GM19023 (cell line): Measurements from ENCODE around the gene ZNF512.
"Not testable (repeated sequence)": the region's sequence is repeated elsewhere in the genome, so short reads cannot be mapped to it uniquely, and the experiment has no call there.

ENCODE experiments used
- ATAC-seq: cut with Tn5 transposase; IDR thresholded peaks from one replicate; pipeline ENCODE4 v1.9.1; 2021; ENCODE audit warnings: mild to moderate bottlenecking, moderate library complexity; ENCODE audit not compliant: unreplicated experiment

The ZNF512 gene

DNA sequence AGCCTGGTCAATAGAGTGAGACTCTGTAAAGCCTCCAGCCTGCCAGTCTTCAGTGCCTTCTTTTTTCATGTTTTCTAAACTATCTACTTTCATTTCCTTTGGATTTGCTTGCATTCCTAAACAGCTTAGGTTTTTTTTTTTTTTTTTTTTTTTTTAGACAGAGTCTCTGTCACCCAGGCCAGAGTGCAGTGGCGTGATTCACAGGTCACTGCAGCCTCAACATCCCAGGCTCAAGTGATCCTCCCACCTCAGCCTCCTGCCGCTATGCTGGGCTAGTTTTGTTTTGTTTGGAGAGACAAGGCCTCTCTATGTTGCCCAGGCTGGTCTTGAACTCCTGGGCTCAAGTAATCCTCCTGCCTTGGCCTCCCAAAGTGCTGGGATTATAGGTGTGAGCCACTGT lies 47.4 kb downstream of the ZNF512 start:
- not testable (repeated sequence) for ATAC-seq

GRCh38 chr2:27634291-27634690 lies 51.4 kb downstream of the ZNF512 start:
- no peak for ATAC-seq

GRCh38 chr2:27636766-27637165 lies 53.9 kb downstream of the ZNF512 start:
- ATAC-seq = no peak

DNA sequence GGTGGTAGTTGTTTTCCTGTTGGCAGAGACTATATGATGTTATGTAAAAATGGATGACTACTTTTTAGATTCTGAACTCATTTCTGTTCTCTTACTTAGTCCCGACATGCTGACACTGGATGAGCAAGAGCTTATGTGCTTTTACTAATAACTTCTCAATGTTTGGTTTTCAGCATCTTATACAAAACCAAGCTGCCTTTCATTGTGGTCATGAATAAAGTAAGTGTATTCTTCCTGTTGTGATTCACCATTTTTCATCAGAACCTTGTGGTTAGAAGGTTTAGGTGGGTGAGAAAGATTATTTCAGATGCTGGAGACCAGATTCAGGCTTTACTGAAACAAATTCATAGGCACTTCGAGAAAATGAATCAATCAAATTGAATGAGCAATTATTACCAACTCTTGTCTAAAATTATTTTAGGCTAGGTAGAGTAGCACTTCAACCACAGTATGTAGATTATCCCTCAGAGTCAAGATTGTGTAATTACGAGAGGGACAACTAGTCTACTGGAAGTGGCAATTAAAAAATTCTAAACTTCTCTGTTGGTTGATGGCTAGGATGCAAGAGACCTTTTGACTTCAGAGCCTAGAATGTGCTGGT lies 55.3 kb downstream of the ZNF512 start:
- ATAC-seq = no peak

GRCh38 chr2:27638709-27639108 lies 55.9 kb downstream of the ZNF512 start:
- no peak for ATAC-seq

- ATAC-seq = no peak
These were observed 57.9 kb downstream of the ZNF512 start for GRCh38 chr2:27640722-27641245.

GRCh38 chr2:27645197-27645596 lies 62.4 kb downstream of the ZNF512 start:
- ATAC-seq = no peak

- ATAC-seq = no peak
These were observed 64.4 kb downstream of the ZNF512 start for GRCh38 chr2:27647289-27647688.

GRCh38 chr2:27647737-27648136 lies 64.9 kb downstream of the ZNF512 start:
- no peak for ATAC-seq

DNA sequence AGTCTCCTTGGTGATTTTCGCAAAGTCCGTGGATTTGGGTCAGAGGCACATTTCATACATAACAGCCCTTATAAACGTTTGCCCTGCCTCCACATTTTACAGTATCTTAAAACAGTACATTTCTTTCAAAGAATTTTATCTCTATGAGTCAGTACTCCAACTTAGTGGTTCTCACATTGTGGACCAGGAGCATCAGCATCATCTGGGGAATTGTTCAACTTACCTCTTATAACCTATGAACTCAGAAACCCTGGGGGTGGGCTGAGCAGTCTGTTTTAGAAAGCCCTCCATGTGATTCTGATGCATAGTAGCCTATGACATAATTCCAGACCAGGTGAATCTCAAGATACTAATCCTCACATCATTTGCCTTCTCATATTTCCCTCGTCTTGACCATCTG lies 68.2 kb downstream of the ZNF512 start:
- ATAC-seq = no peak

GRCh38 chr2:27652341-27652740 lies 69.5 kb downstream of the ZNF512 start:
- ATAC-seq = no peak

DNA sequence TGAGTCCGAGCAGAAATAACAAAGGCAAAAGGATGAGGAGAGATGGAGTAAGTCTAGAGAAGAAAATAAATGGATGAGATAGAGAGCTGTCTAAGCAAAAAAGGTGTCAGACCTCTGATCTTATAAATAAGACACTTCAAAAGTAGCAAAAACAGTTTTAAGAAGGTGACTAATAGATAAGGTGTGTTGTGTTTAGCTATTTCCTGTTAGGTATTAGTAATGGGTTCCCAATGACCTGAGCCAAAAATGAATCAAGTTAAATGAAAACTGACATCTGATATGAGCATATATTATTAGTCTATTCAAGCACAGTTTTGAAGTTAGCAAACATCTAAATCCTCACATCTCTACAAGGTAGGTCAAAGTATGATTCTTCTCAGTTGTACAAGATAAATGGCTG lies 69.9 kb downstream of the ZNF512 start:
- no peak for ATAC-seq

DNA sequence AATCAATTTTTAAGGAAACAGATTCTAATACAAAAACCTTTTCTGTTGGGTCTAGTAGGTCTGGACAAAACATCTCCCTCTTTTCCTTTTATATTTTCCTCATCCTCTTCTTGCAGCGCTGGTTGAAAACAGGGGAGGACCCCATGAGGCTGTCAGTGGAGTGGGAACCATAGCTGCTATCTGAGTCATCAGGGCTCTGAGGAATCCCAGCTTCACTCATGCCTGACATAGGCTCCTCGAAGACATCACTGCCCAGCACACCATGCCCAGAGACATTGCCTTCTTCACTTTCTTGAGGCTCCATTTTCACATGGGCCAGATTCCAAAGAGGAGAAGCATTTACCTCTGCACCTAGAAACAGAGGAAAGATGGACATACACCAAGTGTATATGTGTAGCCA lies 70.6 kb downstream of the ZNF512 start:
- ATAC-seq = no peak

DNA sequence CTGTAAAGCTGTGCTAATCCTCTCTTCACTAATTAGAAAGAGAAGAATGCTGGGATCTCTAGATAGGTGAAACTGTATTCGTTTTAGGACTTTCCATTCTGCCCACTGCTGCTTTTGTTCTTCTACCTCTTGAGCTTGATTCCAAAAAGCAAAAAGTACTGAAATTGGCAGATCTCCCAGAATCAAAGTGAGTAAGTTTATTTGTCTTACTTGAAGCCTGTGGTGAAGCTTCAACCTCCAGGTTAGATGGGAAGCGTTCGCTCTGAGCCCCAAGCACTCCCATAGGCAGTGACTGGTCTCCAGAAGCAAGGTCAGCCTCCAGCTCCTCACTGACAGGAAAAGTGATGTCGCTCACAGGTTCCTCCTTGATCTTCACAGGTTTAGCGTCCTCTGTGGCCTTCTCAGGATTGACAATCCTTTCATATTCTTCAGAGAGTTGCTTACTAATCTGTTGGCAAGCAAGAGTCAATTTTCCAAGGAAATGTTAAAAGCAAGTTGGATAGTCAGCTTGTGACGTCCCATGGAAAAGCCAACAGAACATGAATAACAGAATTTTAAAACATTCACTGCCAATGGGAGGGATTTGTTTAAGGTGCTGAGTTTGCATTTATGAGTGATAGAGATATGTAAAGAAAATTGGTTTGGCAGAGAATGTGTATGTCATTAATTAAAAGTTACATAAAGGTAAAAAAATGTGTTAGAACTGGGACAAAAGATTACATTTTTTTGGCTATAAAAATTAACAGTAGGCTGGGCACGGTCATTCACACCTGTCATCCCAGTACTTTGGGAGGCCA lies 72.5 kb downstream of the ZNF512 start:
- ATAC-seq = no peak

GRCh38 chr2:27661371-27661770 lies 78.5 kb downstream of the ZNF512 start:
- no peak for ATAC-seq

GRCh38 chr2:27663285-27664153 lies 80.7 kb downstream of the ZNF512 start, which contains the start of the genes SLC4A1AP and SUPT7L:
Gene SLC4A1AP (plus strand): TSS chr2:27663889. CDS start chr2:27663915, 26 bp downstream.
Gene SUPT7L (minus strand): TSS chr2:27663614. CDS start chr2:27662192, 1,422 bp downstream.
- ATAC-seq = peak; percentile 70

DNA sequence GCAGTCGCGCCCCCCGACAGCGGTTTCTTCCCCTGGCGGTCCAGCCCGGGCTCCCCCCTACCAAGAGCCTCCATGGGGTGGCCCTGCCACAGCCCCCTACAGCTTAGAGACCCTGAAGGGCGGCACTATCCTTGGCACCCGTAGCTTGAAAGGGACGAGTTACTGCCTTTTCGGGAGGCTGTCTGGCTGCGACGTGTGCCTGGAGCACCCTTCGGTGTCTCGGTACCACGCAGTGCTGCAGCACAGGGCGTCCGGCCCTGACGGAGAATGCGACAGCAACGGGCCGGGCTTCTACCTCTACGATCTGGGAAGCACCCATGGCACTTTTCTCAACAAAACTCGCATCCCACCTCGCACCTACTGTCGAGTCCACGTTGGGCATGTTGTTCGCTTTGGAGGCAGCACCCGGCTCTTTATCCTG lies 81.3 kb downstream of the ZNF512 start:
- ATAC-seq = no peak

DNA sequence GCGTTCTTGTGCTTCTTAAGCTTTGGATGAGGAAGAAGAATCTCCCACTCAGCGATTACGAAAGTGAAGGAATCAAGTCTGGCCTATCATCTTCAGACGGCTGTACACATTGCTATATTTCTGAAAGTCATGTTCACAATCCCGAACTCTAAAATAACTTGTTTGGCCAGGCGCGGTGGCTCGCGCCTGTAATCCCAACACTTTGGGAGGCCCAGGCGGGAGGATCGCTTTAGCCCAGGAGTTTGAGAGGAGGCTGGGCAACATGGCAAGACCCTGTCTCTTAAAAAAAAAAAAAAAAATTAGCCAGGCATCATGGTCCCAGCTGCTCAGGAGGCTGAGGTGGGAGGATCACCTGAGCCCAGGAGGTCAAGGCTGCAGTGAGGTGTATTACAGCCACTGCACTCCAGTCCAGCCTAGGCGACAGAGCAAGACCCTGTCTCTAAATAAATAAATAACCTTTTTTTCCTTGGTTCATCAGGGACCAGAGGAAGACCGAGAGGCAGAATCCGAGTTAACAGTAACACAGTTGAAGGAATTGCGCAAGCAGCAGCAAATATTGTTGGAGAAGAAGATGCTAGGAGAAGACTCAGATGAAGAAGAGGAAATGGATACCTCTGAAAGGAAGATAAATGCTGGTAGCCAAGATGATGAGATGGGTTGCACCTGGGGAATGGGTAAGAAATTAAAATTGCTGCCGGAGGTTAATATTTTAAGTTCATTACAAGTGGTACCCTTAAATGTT lies 82.0 kb downstream of the ZNF512 start:
- ATAC-seq = no peak

- ATAC-seq = no peak
These were observed 84.6 kb downstream of the ZNF512 start for GRCh38 chr2:27667446-27667845.

GRCh38 chr2:27671235-27671634 lies 88.4 kb downstream of the ZNF512 start:
- no peak for ATAC-seq
